Measurements from ENCODE around the gene THUMPD2.
"Not testable (repeated sequence)": the region's sequence is repeated elsewhere in the genome, so short reads cannot be mapped to it uniquely, and the experiment has no call there.

THUMPD2 gene

GRCh38 chr2:39778775-39779340 is at the start of gene THUMPD2:
Gene THUMPD2, minus strand, starts transcription at chr2:39779258. Its CDS starts 19 bp downstream, at chr2:39779239.
- DNase-seq, result peak; percentile 71

GRCh38 chr2:39821871-39822270 is 42.8 kb upstream of the THUMPD2 start:
- no peak for DNase-seq

GRCh38 chr2:39816845-39817244 is 37.8 kb upstream of the THUMPD2 start:
- DNase-seq, result no peak

- DNase-seq, result no peak
Measured at GRCh38 chr2:39816428-39816827, 37.4 kb upstream of the THUMPD2 start.

GRCh38 chr2:39805936-39806608 is 27.0 kb upstream of the THUMPD2 start:
- no peak for DNase-seq

GRCh38 chr2:39803839-39804238 is 24.8 kb upstream of the THUMPD2 start:
- no peak for DNase-seq

- DNase-seq, result no peak
Measured at GRCh38 chr2:39800752-39801151, 21.7 kb upstream of the THUMPD2 start.

GRCh38 chr2:39796134-39796533 is 17.1 kb upstream of the THUMPD2 start:
- DNase-seq, result no peak

- not testable (repeated sequence) for DNase-seq
Measured at GRCh38 chr2:39790216-39790818, 11.3 kb upstream of the THUMPD2 start.

- DNase-seq, result no peak
Measured at GRCh38 chr2:39787950-39788349, 8.9 kb upstream of the THUMPD2 start.

GRCh38 chr2:39786761-39787522 is 7.9 kb upstream of the THUMPD2 start:
- no peak for DNase-seq

- no peak for DNase-seq
Measured at GRCh38 chr2:39782591-39782990, 3.5 kb upstream of the THUMPD2 start.

GRCh38 chr2:39781697-39782096 is 2.6 kb upstream of the THUMPD2 start:
- no peak for DNase-seq

GRCh38 chr2:39780825-39781600 is 2.0 kb upstream of the THUMPD2 start:
- DNase-seq, result peak; percentile 27

GRCh38 chr2:39779927-39780326 is 869 bp upstream of the THUMPD2 start:
- DNase-seq, result no peak

- peak; percentile 31 for DNase-seq
Measured at GRCh38 chr2:39779341-39779851, 338 bp upstream of the THUMPD2 start.

- DNase-seq, result no peak
Measured at GRCh38 chr2:39778233-39778632, 825 bp downstream of the THUMPD2 start.

- no peak for DNase-seq
Measured at GRCh38 chr2:39772812-39773152, 6.3 kb downstream of the THUMPD2 start.

GRCh38 chr2:39772086-39772811 is 6.8 kb downstream of the THUMPD2 start:
- no peak for DNase-seq

GRCh38 chr2:39762448-39762847 is 16.6 kb downstream of the THUMPD2 start:
- no peak for DNase-seq

GRCh38 chr2:39757156-39757555 is 21.9 kb downstream of the THUMPD2 start:
- DNase-seq, result no peak

- no peak for DNase-seq
Measured at GRCh38 chr2:39755466-39755865, 23.6 kb downstream of the THUMPD2 start.
